Ishikawa (cell line): Measurements from ENCODE around the gene SLC47A1.

Experiments
- EP300 ChIP-seq: IDR thresholded peaks from 2 replicates; pipeline ENCODE4 v1.6.1; 2012; ENCODE audit warnings: borderline replicate concordance
- FOXM1 ChIP-seq: IDR thresholded peaks from 2 replicates; pipeline ENCODE4 v1.6.1; 2012; ENCODE audit warnings: low read depth, borderline replicate concordance
- YY1 ChIP-seq: IDR thresholded peaks from 2 replicates; pipeline ENCODE4 v1.6.1; 2012; ENCODE audit warnings: low read depth
- ZBTB7A ChIP-seq: IDR thresholded peaks from 2 replicates; pipeline ENCODE4 v1.6.1; 2012; ENCODE audit warnings: low read depth

DNA sequence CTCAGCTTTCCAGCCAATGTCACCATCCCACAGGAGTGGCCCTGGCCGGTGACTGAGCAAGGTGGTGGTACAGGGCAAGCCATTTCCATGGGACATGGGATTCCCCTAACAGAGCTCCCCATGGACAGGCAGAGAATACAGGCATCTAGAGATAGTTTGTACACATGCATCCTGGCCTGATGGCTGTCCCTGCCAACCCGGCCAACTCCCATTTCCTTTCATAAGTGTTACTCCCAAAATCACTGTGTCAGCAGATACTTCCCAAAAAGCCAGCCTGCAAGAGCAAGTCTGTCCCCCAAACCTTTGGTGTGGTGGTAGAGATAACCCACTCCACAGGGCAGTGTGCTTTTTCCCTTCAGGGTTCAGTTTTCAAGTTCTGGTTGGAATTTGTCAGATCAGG, 32.4 kb upstream of the SLC47A1 start:
- no peak for TF ChIP-seq FOXM1
- TF ChIP-seq EP300: no peak
- TF ChIP-seq ZBTB7A: no peak
- no peak for TF ChIP-seq YY1
